ENCODE results near the gene AKR7A3. TPM values are rescaled to one million over a fixed set of nuclear protein-coding genes. Genes with fewer than 3 reads are reported as not detected.
A peak's percentile ranks its signal among the peaks of the same experiment; 100 is the strongest.

AKR7A3 gene
- total RNA-seq, 2 donors from 2014 or later, result 57.4 to 479 TPM

GRCh38 chr1:19315378-19316198 lies 27.0 kb upstream of the AKR7A3 start:
- Histone ChIP-seq H3K4me1 (peaks cover 39% of the 10 kb centered on the region), H3K27ac (no peak overlapping the region), H3K36me3 (replicated peaks in 1 of 2; ENCODE audit: insufficient read depth in 1 of 2, low read depth in 2 of 2) (no peaks in the 10 kb centered on the region), H3K27me3 (no peaks in the 10 kb centered on the region), H3K4me3 (no peak overlapping the region), H3K9me3 (no peaks in the 10 kb centered on the region)
- ATAC-seq (no peak), DNase-seq (peak in 1 of 4 donors; percentile 28)
- intact Hi-C loops (cut with DNase I), result no loop called here
- WGBS, 2 donors, result 70 to 72% methylated on average over 4 to 16 of the region's 17 CpGs
- TF ChIP-seq POLR2A (IDR thresholded peaks at IDR 0.05) (no peak), CTCF (IDR thresholded peaks at IDR 0.05) (no peak)

GRCh38 chr1:19313961-19314882 lies 25.7 kb upstream of the AKR7A3 start:
- no peak for DNase-seq
- TF ChIP-seq POLR2A (IDR thresholded peaks at IDR 0.05) (no peak), CTCF (IDR thresholded peaks at IDR 0.05) (no peak)

GRCh38 chr1:19313636-19313959 lies 25.0 kb upstream of the AKR7A3 start:
- ATAC-seq, result no peak
- intact Hi-C loops (cut with DNase I), result no loop called here
- no peaks in the 10 kb centered on the region for H3K27me3 ChIP-seq
- no peak overlapping the region for H3K27ac ChIP-seq
- H3K36me3 ChIP-seq (replicated peaks in 1 of 2; ENCODE audit: insufficient read depth in 1 of 2, low read depth in 2 of 2), result no peaks in the 10 kb centered on the region
- H3K4me1 ChIP-seq, result peaks cover 47% of the 10 kb centered on the region
- DNase-seq, result no peak
- no peak for TF ChIP-seq POLR2A (IDR thresholded peaks at IDR 0.05)
- no peak for TF ChIP-seq CTCF (IDR thresholded peaks at IDR 0.05)
- H3K4me3 ChIP-seq, result no peak overlapping the region
- H3K9me3 ChIP-seq, result no peaks in the 10 kb centered on the region
- 78 to 80% methylated on average over 4 of the region's 4 CpGs for WGBS, 2 donors

More at GRCh38 chr1:19313961-19314882, 25.7 kb upstream of the AKR7A3 start:
- H3K4me1 ChIP-seq, result peaks cover 47% of the 10 kb centered on the region
- H3K4me3 ChIP-seq, result no peak overlapping the region
- H3K27ac ChIP-seq, result no peak overlapping the region
- H3K9me3 ChIP-seq, result no peaks in the 10 kb centered on the region
- no peaks in the 10 kb centered on the region for H3K27me3 ChIP-seq
- H3K36me3 ChIP-seq (replicated peaks in 1 of 2; ENCODE audit: insufficient read depth in 1 of 2, low read depth in 2 of 2), result no peaks in the 10 kb centered on the region
- 80 to 86% methylated on average over 9 to 10 of the region's 10 CpGs for WGBS, 2 donors
- ATAC-seq, result no peak
- intact Hi-C loops (cut with DNase I), result no loop called here

GRCh38 chr1:19312782-19313635 lies 24.4 kb upstream of the AKR7A3 start:
- H3K36me3 ChIP-seq (replicated peaks in 1 of 2; ENCODE audit: insufficient read depth in 1 of 2, low read depth in 2 of 2), result peaks cover 0 to 2% of the 10 kb centered on the region in 2 donors
- H3K27ac ChIP-seq, result peak overlapping the region; percentile 84 to 88 (median 86)
- 23 to 29% methylated on average over 19 to 20 of the region's 20 CpGs for WGBS, 2 donors
- no peaks in the 10 kb centered on the region for H3K9me3 ChIP-seq
- TF ChIP-seq POLR2A (IDR thresholded peaks at IDR 0.05), result no peak
- TF ChIP-seq CTCF (IDR thresholded peaks at IDR 0.05), result no peak
- intact Hi-C loops (cut with DNase I), result no loop called here
- ATAC-seq (no peak), DNase-seq (no peak)
- H3K27me3 ChIP-seq, result no peaks in the 10 kb centered on the region
- H3K4me3 ChIP-seq, result peak overlapping the region; percentile 36 to 53
- peaks cover 47% of the 10 kb centered on the region for H3K4me1 ChIP-seq

All from body of pancreas (tissue), 4 donors.